HL-60 (cell line): ENCODE results near the gene RNF40.

ENCODE experiments used
- CTCF ChIP-seq: IDR thresholded peaks from one replicate; pipeline ENCODE4 v1.5.1; 2011; ENCODE audit warnings: low read length, control low read depth, inconsistent platforms; ENCODE audit not compliant: insufficient read depth
- SPI1 ChIP-seq: IDR thresholded peaks from 2 replicates; pipeline ENCODE4 v1.6.1; 2012; ENCODE audit warnings: low read depth, mild to moderate bottlenecking, borderline replicate concordance

DNA sequence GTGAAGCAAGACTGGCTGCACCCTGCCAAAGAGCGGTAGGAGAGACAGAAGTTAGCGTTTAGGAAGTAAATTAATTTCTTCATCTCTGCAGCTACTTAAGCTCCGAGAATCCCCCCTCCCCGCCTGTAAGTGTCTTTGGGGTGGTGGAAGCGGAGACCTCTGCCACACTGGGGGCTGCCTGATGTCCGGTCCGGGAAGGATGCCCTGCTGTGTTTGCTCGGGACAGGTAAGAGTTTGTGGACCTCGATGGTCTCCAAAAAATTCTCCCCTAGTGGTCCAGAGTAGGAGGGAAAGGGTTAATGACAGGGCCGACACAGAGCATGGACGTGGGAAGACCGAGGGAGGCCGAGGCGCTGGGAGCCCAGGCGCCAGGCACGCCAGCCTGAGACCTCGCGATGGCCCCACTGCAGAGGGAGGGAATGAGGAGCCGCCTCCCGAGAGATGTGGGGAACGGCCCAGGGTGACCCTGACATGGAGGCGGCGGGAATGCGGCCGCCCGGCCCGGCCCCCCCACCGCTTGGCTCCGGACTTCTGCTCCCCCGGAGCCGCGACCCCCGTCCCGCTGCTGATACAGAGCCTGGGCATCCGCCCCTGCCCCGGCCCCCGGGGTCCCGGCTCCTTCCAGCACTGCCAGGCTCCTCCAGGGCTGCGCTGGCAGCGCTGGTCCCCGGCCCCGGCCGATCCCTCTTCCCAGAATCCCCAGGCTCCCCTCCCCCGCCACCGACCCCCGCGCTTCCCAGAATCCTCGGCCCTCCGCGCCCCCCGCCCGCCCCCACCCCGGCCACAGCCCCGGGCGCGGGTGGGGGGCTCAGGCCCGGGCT lies 24.2 kb downstream of the RNF40 start:
- TF ChIP-seq CTCF: no peak
- TF ChIP-seq SPI1: no peak
